Activated T-helper 1 cell treated with anti-CD3 and anti-CD28 coated beads, Interleukin-2, amount 50 U/mL, for 16 hours (primary cell): ENCODE measurements around the gene FTO.

ENCODE experiments used
- DNase-seq, 2 donors: peaks; one replicate each; pipeline ENCODE4 v3.0.0-alpha.2; 2020; ENCODE audit warnings: low read depth in 1 of 2, low spot score in 1 of 2

Gene FTO

GRCh38 chr16:54197758-54198157 lies 493.8 kb downstream of the FTO start:
- no peak for DNase-seq

GRCh38 chr16:54199487-54200160 lies 495.7 kb downstream of the FTO start:
- no peak for DNase-seq

GRCh38 chr16:54200161-54200534 lies 496.2 kb downstream of the FTO start:
- DNase-seq, result no peak

- no peak for DNase-seq
Measured at GRCh38 chr16:54200720-54201119, 496.8 kb downstream of the FTO start.

GRCh38 chr16:54201200-54201599 lies 497.2 kb downstream of the FTO start:
- DNase-seq, result no peak
